ENCODE data around the gene NECAB2.

The NECAB2 gene

DNA sequence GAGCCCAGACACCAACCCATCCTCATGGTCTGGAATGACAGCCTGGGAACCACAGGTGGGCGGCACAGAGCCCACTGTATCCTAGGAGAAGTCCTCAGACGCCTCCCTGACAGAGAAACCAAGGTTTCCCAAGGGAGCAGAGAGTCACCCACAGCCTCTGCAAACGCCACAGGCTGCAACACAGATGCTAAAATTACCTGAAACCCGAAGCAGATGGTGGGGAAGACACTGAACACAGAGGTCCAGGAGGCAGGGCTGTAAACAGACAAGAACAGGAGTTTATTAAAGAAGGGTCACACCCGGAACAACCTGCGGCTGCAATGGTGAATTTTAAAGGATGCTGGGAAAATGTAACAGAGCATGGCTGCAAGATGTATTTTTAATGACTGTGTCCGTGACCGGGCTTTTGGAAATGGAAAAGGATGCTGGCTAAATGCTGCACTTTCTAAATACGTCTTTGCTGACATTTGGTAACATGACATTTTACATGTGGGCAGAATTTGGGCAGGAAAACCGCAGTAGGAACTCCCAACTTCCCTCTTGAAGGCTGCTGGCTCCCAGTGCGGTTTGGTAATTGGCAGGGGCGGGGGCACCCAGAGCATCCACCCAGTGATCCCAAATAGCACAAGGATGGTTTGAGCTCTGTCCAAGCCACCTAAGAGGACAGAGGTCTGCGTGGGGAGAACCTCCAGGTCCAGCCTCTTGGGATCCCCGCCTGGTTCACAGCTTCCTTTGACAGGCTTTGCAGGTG is 61.4 kb downstream of the NECAB2 start:
- DNase-seq, result no peak

DNA sequence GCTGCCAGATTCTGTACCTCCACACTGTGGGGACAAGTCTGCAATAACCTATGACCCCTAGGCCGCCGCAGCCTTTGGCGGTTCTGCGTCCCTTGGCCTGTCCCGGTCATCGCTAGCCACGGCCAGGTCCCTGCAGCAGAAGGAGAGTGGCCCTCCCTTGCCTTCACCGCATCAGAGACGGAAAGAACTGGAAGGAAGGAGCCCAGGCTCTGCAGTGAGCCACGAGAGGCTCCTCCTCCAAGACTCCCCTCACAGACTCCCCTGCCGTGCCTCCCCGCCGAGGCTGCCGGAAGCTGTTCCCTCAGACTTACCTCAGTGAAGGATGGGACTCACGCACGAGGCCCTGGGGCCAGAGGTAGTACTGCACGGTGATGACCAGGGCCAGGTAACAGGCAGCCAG is 63.5 kb downstream of the NECAB2 start:
- no peak for DNase-seq

DNA sequence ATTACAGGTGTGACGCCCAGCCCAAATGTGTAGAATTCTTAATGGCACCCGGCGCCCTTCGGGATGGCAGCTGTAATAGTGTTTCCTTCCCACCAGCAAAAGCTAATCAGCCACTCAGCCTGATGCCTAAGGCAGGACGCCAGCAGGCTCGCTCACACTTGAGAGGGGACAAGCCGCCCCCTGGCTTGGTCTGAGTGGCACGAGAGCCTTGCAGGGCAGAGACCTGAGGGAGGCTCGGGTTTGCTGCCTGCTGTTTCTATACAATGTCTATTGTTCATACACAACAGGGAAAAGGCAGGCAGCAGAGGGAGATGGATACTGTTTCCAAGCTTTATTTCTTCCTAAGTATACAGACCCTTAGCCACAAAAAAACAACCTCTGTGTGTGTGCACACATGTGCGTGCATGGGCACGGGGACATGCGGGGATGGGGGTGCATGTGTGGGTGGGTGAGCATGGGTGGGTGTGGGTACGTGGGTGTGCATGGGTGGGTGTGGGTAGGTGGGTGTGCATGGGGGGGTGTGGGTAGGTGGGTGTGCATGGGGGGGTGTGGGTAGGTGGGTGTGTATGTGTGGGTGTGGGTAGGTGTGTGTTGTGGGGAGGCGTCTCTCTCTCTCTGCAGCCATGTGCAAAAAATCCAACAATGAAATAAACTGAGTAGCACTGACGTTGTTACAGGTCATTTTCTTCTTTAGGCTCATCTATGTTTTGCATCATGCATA is 64.6 kb downstream of the NECAB2 start:
- no peak for DNase-seq

- no peak for DNase-seq
Observed at GRCh38 chr16:84033251-84034195, 65.5 kb downstream of the NECAB2 start.

DNA sequence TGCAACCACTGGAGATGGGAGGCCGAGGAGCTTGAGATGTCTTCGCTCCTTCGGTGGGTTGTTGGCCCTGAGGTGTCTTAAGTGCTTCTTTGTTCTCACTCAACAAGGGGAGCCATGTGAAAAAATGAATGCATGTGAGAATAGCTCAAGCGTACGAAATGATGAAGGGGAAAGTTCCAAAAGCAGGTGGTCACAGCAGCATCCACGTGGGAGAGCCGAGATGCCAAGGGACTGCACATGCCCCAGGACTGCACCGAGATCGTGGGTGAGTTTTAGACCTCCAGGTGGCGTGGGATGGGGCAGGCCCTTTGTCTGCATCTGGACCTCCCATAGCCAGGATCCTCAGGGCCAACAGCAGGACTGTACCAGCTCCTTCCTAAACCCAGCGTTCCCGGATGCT is 66.5 kb downstream of the NECAB2 start:
- DNase-seq, result no peak

DNA sequence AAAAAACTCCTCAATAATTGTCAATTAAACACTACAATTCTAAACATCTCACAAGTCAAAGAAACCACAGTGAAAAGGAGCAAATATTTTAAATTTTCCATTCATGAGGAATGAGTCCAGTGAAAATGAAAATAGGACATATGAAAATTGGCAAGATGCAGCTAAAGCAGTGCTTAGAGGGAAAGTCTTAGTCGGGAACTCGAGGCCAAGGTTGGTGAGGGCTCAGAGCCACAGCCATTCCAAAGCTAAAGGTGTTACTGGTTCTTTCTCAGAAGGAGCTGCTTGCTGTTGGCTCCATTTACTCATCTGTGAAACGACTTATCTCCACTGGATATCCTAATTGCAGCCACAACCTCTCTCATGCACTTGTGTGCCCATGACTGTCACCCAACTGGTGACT is 68.1 kb downstream of the NECAB2 start:
- no peak for DNase-seq

GRCh38 chr16:84036982-84037425 is 69.0 kb downstream of the NECAB2 start:
- DNase-seq, result no peak

- no peak for DNase-seq
Observed at GRCh38 chr16:84038469-84038868, 70.4 kb downstream of the NECAB2 start.

DNA sequence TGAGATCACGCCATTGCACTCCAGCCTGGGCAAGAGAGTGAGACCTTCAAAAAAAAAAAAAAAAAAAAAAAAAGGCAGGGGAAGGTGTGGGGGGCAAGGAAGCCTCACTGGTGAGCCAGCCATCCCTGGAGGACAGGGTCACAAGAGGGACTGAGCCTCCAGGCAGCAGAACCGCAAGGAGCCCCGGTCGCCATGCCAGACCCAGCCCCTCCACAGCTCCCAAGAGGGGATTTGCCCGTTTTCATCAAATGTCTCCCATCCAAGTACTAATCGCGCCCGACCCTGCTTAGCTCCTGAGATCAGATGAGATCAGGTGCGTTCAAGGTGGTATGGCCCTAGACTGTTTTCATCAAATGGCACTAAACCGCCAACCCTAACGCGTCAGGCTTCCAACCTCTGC is 71.7 kb downstream of the NECAB2 start:
- DNase-seq, result no peak

- DNase-seq, result no peak
Observed at GRCh38 chr16:84040226-84040822, 72.3 kb downstream of the NECAB2 start.

- no peak for DNase-seq
Observed at GRCh38 chr16:84040823-84041820, 73.1 kb downstream of the NECAB2 start.

GRCh38 chr16:84041881-84042280 is 73.8 kb downstream of the NECAB2 start:
- DNase-seq, result no peak

- DNase-seq, result no peak
Observed at GRCh38 chr16:84042308-84042878, 74.3 kb downstream of the NECAB2 start, which contains the start of gene SLC38A8. Gene SLC38A8, minus strand, starts transcription at chr16:84042795. Its CDS starts 638 bp downstream, at chr16:84042157.

DNA sequence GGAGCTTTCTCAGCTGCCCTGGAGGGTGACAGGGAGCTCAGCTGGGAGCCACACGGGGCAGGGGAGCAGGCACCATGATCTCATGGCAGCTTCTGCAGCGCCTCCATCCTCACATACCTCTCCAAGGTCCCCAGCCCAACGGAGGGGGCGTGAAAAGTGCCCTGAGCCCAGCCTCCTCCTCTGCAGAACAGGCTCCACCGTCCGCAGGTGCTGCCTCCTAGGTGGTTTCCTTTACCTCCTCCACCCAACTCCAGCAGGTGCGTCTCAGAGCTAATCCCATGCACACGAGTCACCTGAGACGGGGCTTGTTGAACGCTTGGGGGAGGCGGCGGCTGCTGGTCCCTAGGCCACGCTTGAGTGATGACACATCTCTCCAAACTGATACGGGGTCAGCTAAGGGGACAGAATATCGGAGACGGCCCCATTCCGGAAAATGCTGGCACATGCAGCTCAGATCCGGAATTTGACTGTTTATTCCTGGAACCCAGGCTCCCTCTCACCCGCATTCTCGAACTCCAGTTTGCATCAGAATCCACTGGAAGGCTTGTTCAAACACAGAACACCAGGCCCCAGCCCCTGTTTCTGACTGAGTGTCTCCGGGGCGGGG is 74.9 kb downstream of the NECAB2 start:
- no peak for DNase-seq

- no peak for DNase-seq
Observed at GRCh38 chr16:84043486-84044117, 75.6 kb downstream of the NECAB2 start.

DNA sequence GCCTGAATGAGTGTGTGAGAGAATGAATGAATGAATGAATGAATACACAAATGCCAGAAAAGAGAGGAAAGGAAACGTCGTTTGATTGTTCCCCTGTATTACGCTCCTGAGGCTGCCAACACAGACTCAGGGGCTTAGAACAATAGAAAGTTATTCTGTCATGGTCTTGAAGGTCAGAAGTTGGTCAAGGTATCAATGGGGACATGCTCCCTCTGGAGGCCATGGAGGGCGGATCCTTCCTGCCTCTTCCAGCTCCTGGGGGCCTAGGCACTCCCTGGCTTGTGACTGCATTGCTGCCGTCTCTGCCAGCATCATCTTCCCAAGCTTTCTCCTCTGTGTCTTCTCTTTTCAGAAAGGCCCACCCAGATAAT is 76.1 kb downstream of the NECAB2 start:
- no peak for DNase-seq

GRCh38 chr16:84045001-84045817 is 77.2 kb downstream of the NECAB2 start:
- no peak for DNase-seq

- no peak for DNase-seq
Observed at GRCh38 chr16:84045818-84046470, 77.9 kb downstream of the NECAB2 start.

DNA sequence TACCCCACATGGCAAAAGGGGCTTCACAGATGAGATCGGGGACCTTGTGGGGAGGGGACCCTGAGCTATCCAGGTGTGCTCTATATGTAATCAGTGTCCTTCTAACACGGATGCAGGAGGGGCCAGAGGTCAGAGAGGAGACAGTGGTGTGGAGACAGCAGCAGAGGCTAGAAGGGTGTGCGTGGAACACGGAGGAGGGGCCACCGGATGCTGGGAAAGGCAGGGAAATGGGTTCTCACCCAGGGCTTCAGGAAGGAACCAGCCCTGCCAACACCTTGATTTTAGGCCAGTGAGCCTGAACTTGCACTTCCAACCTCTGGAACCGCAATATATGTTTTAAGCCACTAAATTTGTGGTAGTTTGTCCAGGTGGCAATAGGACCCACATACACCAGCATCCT is 79.2 kb downstream of the NECAB2 start:
- DNase-seq, result no peak

Measured in CD4-positive, alpha-beta T cell treated with Interleukin-4 for 1 hour (primary cell).